Spleen (tissue), 7 donors: ENCODE measurements around the gene REC8.

Experiments used
- POLR2AphosphoS5 ChIP-seq, 3 donors: sonication (generic); formaldehyde crosslinking; IDR thresholded peaks; one replicate each; pipeline ENCODE4 v1.5.1; 2017; ENCODE audit warnings: antibody characterized with exemption in 3 of 3
- TF ChIP-seq, protein P1 (sequence below), 11 experiments: fragments of 200-600 bp in 7 of 11; fragments of 450-650 bp in 4 of 11; sonication (generic) in 4 of 11; IDR thresholded peaks in 8 of 11; conservative IDR thresholded peaks in 3 of 11; 1 replicate in 7 of 11; 2 replicates in 4 of 11; pipeline versions ENCODE4 v1.4.0 to v1.8.0; 2016 to 2021; ENCODE audit warnings: antibody characterized with exemption in 11 of 11, inconsistent platforms in 4 of 11, mild to moderate bottlenecking in 1 of 11
- donor health status: DM: no; HTN: no; CAD: no; lungs with moderate emphysema.
- donor health status: DM: no; HTN: no; CAD: no.
- donor health status: DM: no; HTN: no; CAD: no.

DNA sequence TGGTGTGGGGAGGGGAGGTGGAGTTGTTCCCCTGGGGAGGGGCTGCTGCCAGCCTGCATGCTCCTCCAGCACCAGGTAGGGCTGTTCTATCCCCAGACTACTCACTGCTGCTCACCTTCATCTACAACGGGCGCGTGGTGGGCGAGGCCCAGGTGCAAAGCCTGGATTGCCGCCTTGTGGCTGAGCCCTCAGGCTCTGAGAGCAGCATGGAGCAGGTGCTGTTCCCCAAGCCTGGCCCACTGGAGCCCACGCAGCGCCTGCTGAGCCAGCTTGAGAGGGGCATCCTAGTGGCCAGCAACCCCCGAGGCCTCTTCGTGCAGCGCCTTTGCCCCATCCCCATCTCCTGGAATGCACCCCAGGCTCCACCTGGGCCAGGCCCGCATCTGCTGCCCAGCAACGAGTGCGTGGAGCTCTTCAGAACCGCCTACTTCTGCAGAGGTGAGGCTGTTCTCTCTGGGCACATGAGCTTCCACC lies 7.3 kb upstream of the REC8 start:
- TF ChIP-seq, protein P1, sequence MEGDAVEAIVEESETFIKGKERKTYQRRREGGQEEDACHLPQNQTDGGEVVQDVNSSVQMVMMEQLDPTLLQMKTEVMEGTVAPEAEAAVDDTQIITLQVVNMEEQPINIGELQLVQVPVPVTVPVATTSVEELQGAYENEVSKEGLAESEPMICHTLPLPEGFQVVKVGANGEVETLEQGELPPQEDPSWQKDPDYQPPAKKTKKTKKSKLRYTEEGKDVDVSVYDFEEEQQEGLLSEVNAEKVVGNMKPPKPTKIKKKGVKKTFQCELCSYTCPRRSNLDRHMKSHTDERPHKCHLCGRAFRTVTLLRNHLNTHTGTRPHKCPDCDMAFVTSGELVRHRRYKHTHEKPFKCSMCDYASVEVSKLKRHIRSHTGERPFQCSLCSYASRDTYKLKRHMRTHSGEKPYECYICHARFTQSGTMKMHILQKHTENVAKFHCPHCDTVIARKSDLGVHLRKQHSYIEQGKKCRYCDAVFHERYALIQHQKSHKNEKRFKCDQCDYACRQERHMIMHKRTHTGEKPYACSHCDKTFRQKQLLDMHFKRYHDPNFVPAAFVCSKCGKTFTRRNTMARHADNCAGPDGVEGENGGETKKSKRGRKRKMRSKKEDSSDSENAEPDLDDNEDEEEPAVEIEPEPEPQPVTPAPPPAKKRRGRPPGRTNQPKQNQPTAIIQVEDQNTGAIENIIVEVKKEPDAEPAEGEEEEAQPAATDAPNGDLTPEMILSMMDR (IDR thresholded peaks at IDR 0.05 in 8 of 11, conservative IDR thresholded peaks at IDR 0.05 in 3 of 11): no peak
- TF ChIP-seq POLR2AphosphoS5 (IDR thresholded peaks at IDR 0.05): no peak
